ENCODE measurements around the gene KRTDAP.

The KRTDAP gene, protein sequence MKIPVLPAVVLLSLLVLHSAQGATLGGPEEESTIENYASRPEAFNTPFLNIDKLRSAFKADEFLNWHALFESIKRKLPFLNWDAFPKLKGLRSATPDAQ

DNA sequence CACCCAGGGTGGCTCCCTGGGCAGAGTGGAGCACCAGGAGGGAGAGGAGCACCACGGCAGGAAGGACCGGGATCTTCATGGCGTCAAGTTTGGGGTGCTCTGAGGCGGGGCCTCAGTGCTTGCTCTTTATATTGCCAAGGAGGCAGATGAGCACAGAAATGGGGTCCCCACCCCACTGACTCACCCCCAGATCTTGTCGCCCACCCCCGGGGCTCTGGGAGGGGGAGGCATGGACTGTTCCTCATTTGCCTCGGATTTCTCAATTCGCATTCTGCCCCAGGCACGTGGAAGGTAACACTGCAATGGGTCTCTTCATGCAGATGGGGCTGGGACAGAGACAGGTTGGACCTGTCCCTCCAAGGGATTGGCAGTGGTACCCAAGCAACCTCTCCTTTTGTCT lies at the start of gene KRTDAP:
Gene KRTDAP, minus strand, starts transcription at position 101 of the 400 bp plus-strand sequence. Its CDS starts 22 bp downstream, at position 79.
- H3K27me3 ChIP-seq, result peaks cover 30% of the 10 kb centered on the region
- H3K27ac ChIP-seq, result no peak within 1 kb of the TSS
- H3K4me1 ChIP-seq (ENCODE audit: control insufficient read depth in 1 of 2, insufficient read depth in 1 of 2, low read depth in 1 of 2, low read length in 1 of 2), result peaks cover 0 to 3% of the 10 kb centered on the region in 2 experiments
- H3K9me3 ChIP-seq, result no peaks in the 10 kb centered on the region
- TF ChIP-seq, protein P1, sequence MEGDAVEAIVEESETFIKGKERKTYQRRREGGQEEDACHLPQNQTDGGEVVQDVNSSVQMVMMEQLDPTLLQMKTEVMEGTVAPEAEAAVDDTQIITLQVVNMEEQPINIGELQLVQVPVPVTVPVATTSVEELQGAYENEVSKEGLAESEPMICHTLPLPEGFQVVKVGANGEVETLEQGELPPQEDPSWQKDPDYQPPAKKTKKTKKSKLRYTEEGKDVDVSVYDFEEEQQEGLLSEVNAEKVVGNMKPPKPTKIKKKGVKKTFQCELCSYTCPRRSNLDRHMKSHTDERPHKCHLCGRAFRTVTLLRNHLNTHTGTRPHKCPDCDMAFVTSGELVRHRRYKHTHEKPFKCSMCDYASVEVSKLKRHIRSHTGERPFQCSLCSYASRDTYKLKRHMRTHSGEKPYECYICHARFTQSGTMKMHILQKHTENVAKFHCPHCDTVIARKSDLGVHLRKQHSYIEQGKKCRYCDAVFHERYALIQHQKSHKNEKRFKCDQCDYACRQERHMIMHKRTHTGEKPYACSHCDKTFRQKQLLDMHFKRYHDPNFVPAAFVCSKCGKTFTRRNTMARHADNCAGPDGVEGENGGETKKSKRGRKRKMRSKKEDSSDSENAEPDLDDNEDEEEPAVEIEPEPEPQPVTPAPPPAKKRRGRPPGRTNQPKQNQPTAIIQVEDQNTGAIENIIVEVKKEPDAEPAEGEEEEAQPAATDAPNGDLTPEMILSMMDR (IDR thresholded peaks at IDR 0.05), result no peak
- H3K36me3 ChIP-seq, result no peaks in the 10 kb centered on the region
- H3K4me3 ChIP-seq (ENCODE audit: low read depth in 1 of 2, low read length in 1 of 2), result no peak within 1 kb of the TSS

DNA sequence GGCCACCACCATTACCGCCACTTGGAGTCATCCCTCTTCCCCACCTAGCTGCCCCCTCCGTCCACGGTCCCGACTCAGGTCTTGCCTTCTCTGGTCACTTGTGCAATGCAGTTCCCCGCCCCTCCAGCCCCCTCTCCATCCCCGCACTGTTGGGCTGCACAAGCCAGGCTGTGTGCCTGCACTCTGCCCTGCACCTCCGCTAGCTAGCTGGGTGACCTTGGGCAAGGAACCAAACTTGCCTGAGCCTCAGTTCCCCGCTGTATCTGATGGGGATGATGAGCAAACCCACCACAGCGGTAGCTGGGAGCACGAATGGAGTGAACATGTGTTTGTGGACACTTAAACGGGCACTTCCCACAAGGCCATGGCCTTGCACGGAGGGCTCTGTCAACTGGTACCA lies 49.6 kb upstream of the KRTDAP start:
- peaks cover 2% of the 10 kb centered on the region in 2 experiments for H3K4me1 ChIP-seq (ENCODE audit: control insufficient read depth in 1 of 2, insufficient read depth in 1 of 2, low read depth in 1 of 2, low read length in 1 of 2)
- no peak overlapping the region for H3K27ac ChIP-seq
- H3K9me3 ChIP-seq, result no peaks in the 10 kb centered on the region
- H3K27me3 ChIP-seq, result peaks cover 19% of the 10 kb centered on the region
- no peaks in the 10 kb centered on the region for H3K36me3 ChIP-seq
- TF ChIP-seq, protein P1 (IDR thresholded peaks at IDR 0.05), result no peak
- no peak overlapping the region for H3K4me3 ChIP-seq (ENCODE audit: low read depth in 1 of 2, low read length in 1 of 2)

DNA sequence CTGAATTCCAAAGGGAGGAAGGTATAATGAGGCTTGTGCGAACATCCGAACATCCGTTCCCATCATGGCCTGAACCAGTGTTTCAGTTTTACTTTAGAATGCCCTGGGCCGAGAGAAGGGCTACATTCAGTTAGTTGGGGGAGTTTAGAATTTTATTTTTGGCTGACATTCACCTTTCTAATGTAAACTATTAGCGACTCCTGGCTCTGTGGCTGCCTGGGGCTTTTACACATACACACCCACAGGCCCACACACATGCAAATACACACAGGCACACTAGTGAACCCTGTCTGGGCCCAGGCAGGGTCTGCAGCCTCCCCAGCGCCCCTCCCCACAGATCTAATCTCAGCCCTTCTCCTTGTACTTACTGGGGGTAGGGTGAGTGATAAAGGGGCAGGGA lies 49.0 kb upstream of the KRTDAP start:
- TF ChIP-seq, protein P1 (IDR thresholded peaks at IDR 0.05), result no peak
- H3K9me3 ChIP-seq, result no peaks in the 10 kb centered on the region
- H3K36me3 ChIP-seq, result no peaks in the 10 kb centered on the region
- H3K4me3 ChIP-seq (ENCODE audit: low read depth in 1 of 2, low read length in 1 of 2), result no peak overlapping the region
- no peaks in the 10 kb centered on the region for H3K4me1 ChIP-seq (ENCODE audit: control insufficient read depth in 1 of 2, insufficient read depth in 1 of 2, low read depth in 1 of 2, low read length in 1 of 2)
- peaks cover 25% of the 10 kb centered on the region for H3K27me3 ChIP-seq
- no peak overlapping the region for H3K27ac ChIP-seq

DNA sequence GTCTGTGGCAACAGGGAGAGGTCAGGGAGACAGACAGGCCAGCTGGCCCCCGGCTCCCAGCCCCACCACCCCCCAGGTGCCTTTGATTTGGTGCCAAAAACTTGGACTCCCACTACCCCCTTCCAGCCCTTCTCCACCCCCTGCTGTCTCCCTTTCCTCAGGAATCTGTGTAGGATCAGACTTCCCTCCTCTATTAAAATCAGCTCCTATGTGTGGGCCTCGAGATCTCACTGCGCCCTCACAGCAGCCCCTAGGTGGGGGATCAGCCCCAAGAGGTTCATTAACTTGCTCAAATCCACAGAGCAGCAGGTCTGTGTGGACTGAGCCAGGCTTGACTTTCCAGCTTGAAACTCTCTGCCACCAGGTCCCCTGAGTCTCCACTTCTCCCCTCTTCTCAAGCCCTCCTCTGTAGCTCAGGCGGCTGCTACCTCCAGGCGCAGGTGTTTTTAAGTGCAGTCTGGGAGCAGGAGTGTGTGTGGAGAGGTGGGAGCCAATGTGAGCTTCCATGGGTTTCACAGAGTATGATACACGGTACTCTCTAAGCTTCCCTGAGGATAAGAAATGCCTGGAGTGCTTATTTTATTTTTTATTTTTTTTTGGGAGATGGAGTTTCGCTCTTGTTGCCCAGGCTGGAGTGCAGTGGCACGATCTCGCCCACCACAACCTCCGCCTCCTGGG lies 44.7 kb upstream of the KRTDAP start:
- H3K36me3 ChIP-seq, result no peaks in the 10 kb centered on the region

DNA sequence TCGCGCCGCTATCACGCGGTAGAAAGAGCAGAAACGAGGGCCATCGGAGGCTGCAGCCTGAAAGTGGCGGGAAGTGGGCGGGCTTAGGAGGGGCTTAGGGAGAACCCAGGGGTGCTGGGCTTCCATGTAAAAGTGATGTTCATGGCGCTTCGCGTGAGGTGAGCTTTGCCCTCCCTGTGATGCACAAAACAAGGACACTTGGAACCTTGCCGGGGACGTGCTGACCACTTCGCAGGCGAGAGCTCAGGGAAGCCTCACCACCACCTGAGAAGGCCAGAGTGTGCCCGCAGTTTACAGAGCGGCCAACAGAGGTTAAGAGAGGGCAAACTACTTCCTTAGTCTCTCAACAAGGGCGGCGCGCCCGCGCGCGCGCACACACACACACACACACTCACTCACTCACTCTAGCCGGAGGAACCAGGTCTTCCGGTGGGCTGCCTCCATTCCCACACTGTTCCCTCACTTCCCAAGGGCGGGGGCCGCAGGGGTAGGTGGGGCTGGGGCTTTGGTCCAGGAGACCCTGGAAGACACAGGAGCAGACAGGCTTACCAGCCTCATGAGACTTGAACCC lies 43.6 kb upstream of the KRTDAP start:
- Histone ChIP-seq H3K27me3 (peaks cover 72% of the 10 kb centered on the region), H3K27ac (no peak overlapping the region), H3K4me1 (ENCODE audit: control insufficient read depth in 1 of 2, insufficient read depth in 1 of 2, low read depth in 1 of 2, low read length in 1 of 2) (no peaks in the 10 kb centered on the region), H3K36me3 (no peaks in the 10 kb centered on the region), H3K9me3 (no peaks in the 10 kb centered on the region), H3K4me3 (ENCODE audit: low read depth in 1 of 2, low read length in 1 of 2) (no peak overlapping the region)
- TF ChIP-seq, protein P1 (IDR thresholded peaks at IDR 0.05), result no peak

More for the DNA sequence above, 44.7 kb upstream of the KRTDAP start:
- Histone ChIP-seq H3K9me3 (no peaks in the 10 kb centered on the region), H3K4me3 (ENCODE audit: low read depth in 1 of 2, low read length in 1 of 2) (no peak overlapping the region), H3K4me1 (ENCODE audit: control insufficient read depth in 1 of 2, insufficient read depth in 1 of 2, low read depth in 1 of 2, low read length in 1 of 2) (no peaks in the 10 kb centered on the region), H3K27me3 (peaks cover 62% of the 10 kb centered on the region), H3K27ac (no peak overlapping the region)
- TF ChIP-seq, protein P1 (IDR thresholded peaks at IDR 0.05), result no peak

All from neutrophil (primary cell).